ENCODE results near the gene OR10P1.

DNA sequence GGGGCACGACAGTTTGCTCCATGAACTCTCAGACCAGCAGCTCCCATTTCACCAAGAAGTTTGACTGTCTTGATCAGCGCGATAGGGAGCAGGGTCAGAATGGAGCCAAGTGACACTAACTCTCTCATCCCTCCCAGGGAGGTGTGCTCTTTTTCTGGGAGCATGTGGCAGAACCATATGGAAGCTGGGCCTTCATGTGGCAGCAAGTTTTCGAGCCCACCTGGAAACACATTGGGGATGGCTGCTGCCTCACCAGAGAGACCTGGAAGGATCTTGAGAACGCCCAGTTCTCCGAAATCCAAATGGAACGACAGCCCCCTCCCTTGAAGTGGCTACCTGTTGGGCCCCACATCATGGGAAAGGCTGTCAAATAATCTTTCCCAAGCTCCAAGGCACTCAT is 47.0 kb downstream of the OR10P1 start:
- TF ChIP-seq, protein P1, sequence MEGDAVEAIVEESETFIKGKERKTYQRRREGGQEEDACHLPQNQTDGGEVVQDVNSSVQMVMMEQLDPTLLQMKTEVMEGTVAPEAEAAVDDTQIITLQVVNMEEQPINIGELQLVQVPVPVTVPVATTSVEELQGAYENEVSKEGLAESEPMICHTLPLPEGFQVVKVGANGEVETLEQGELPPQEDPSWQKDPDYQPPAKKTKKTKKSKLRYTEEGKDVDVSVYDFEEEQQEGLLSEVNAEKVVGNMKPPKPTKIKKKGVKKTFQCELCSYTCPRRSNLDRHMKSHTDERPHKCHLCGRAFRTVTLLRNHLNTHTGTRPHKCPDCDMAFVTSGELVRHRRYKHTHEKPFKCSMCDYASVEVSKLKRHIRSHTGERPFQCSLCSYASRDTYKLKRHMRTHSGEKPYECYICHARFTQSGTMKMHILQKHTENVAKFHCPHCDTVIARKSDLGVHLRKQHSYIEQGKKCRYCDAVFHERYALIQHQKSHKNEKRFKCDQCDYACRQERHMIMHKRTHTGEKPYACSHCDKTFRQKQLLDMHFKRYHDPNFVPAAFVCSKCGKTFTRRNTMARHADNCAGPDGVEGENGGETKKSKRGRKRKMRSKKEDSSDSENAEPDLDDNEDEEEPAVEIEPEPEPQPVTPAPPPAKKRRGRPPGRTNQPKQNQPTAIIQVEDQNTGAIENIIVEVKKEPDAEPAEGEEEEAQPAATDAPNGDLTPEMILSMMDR (IDR thresholded peaks at IDR 0.05; ENCODE audit: low read depth, low read length), result no peak
- TF ChIP-seq EZH2phosphoT487 (IDR thresholded peaks at IDR 0.05; ENCODE audit: low read depth), result no peak
